Endodermal cell (in vitro differentiated cells): ENCODE results near the gene FAM177A1. TPM values are rescaled to one million over a fixed set of nuclear protein-coding genes. Genes with fewer than 3 reads are reported as not detected.

Experiments
- DNase-seq: peaks from one replicate; pipeline ENCODE4 v3.0.0-alpha.2; 2017
- H3K27ac ChIP-seq: 2 replicates; pipeline ENCODE4 v1.5.1; 2013; ENCODE audit warnings: mild to moderate bottlenecking, low read depth, low read length, moderate library complexity
- H3K27me3 ChIP-seq: 2 replicates; pipeline ENCODE4 v1.6.1; 2013; ENCODE audit warnings: mild to moderate bottlenecking, low read length, moderate library complexity; ENCODE audit not compliant: insufficient read depth, control insufficient read depth, poor library complexity, severe bottlenecking
- H3K36me3 ChIP-seq: 2 replicates; pipeline ENCODE4 v1.7.0; 2013; ENCODE audit warnings: mild to moderate bottlenecking, low read length, moderate library complexity; ENCODE audit not compliant: control insufficient read depth, insufficient read depth
- H3K4me1 ChIP-seq: one replicate; pipeline ENCODE4 v1.7.0; 2013; ENCODE audit warnings: low read length; ENCODE audit not compliant: control insufficient read depth, insufficient read depth
- H3K4me3 ChIP-seq: 2 replicates; pipeline ENCODE4 v1.5.1; 2013; ENCODE audit warnings: mild to moderate bottlenecking, low read length, moderate library complexity
- H3K9ac ChIP-seq: 2 replicates; pipeline ENCODE4 v1.6.1; 2013; ENCODE audit warnings: mild to moderate bottlenecking, low read length, moderate library complexity; ENCODE audit not compliant: poor library complexity, severe bottlenecking; ENCODE audit errors: extremely low read depth
- H3K9me3 ChIP-seq: 2 replicates; pipeline ENCODE4 v1.6.1; 2013; ENCODE audit warnings: mild to moderate bottlenecking, low read length, moderate library complexity; ENCODE audit not compliant: control insufficient read depth
- H3K27ac Mint-ChIP-seq: 2 replicates; pipeline ENCODE4 v1.8.0; 2020; ENCODE audit warnings: mixed read lengths
- H3K27me3 Mint-ChIP-seq: 2 replicates; pipeline ENCODE4 v1.8.0; 2021; ENCODE audit warnings: mild to moderate bottlenecking, mixed read lengths; ENCODE audit not compliant: insufficient read depth
- H3K36me3 Mint-ChIP-seq: 2 replicates; pipeline ENCODE4 v1.8.0; 2020; ENCODE audit warnings: low read depth, mixed read lengths
- H3K4me1 Mint-ChIP-seq: 2 replicates; pipeline ENCODE4 v1.8.0; 2020; ENCODE audit warnings: mixed read lengths
- H3K4me3 Mint-ChIP-seq: 2 replicates; pipeline ENCODE4 v1.8.0; 2020; ENCODE audit warnings: mild to moderate bottlenecking, moderate library complexity, mixed read lengths
- H3K9me3 Mint-ChIP-seq: 2 replicates; pipeline ENCODE4 v1.8.0; 2020; ENCODE audit warnings: mild to moderate bottlenecking, mixed read lengths
- WGBS, 2 experiments: methylation state at CpG; one replicate each; pipeline versions ENCODE4 v1.1.5 to v1.1.7; 2013; ENCODE audit warnings: missing lambda C conversion rate in 2 of 2, mixed read lengths in 1 of 2; ENCODE audit not compliant: insufficient coverage in 1 of 2, insufficient read length in 1 of 2; 5-methylcytosine and 5-hydroxymethylcytosine counted together
- total RNA-seq, 2 donors: library from RNA; stranded (reverse); fragmentation: NEBNext Ultra II Directional in 1 of 2; extraction: Animal tissue kit (Norgen Biotek cat#: 25700) in 1 of 2; gene quantifications; 2 replicates in 1 of 2; 3 replicates in 1 of 2; pipeline ENCODE4 v1.2.1, GENCODE V29; 2021
- TF ChIP-seq, protein P1 (sequence below): fragments of 200-600 bp; sonication (generic); conservative IDR thresholded peaks from 2 replicates; pipeline ENCODE4 v1.5.0; 2021; ENCODE audit warnings: antibody characterized with exemption, mild to moderate bottlenecking

Gene FAM177A1
- total RNA-seq, 2 donors from 2014 or later: 74.8 to 92.3 TPM

DNA sequence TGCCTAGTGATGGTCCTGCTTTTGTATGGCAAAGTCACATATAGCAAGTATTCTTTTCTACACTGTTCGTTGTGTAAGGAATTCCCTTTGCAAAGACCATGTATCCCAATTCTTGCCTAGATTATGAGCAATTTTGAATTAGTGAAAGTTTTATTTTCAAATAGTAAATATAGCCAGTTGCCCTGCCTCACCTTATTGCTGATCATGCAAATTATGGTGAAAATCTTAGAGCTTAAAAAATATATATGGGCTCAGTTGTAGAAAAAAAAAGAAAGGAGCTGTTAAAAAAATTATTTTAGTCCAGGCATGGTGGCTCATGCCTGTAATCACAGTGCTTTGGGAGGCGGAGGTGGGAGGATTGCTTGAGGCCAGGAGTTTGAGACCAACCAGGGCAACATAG is 44.5 kb upstream of the FAM177A1 start:
- no peak overlapping the region for H3K4me3 Mint-ChIP-seq
- TF ChIP-seq, protein P1, sequence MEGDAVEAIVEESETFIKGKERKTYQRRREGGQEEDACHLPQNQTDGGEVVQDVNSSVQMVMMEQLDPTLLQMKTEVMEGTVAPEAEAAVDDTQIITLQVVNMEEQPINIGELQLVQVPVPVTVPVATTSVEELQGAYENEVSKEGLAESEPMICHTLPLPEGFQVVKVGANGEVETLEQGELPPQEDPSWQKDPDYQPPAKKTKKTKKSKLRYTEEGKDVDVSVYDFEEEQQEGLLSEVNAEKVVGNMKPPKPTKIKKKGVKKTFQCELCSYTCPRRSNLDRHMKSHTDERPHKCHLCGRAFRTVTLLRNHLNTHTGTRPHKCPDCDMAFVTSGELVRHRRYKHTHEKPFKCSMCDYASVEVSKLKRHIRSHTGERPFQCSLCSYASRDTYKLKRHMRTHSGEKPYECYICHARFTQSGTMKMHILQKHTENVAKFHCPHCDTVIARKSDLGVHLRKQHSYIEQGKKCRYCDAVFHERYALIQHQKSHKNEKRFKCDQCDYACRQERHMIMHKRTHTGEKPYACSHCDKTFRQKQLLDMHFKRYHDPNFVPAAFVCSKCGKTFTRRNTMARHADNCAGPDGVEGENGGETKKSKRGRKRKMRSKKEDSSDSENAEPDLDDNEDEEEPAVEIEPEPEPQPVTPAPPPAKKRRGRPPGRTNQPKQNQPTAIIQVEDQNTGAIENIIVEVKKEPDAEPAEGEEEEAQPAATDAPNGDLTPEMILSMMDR: no peak
- no peak for DNase-seq
- no peaks in the 10 kb centered on the region for H3K9me3 Mint-ChIP-seq
- H3K4me1 ChIP-seq: no peaks in the 10 kb centered on the region
- peaks cover 59% of the 10 kb centered on the region for H3K36me3 ChIP-seq
- no peak overlapping the region for H3K9ac ChIP-seq
- peaks cover 3% of the 10 kb centered on the region for H3K4me1 Mint-ChIP-seq
- 98 to 100% methylated on average over 1 to 2 of the region's 2 CpGs for WGBS, 2 experiments
- H3K4me3 ChIP-seq: no peak overlapping the region
- no peaks in the 10 kb centered on the region for H3K9me3 ChIP-seq
- peaks cover 38% of the 10 kb centered on the region for H3K36me3 Mint-ChIP-seq
- no peaks in the 10 kb centered on the region for H3K27me3 ChIP-seq
- H3K27ac ChIP-seq: no peak overlapping the region
- no peak overlapping the region for H3K27ac Mint-ChIP-seq
- no peaks in the 10 kb centered on the region for H3K27me3 Mint-ChIP-seq

DNA sequence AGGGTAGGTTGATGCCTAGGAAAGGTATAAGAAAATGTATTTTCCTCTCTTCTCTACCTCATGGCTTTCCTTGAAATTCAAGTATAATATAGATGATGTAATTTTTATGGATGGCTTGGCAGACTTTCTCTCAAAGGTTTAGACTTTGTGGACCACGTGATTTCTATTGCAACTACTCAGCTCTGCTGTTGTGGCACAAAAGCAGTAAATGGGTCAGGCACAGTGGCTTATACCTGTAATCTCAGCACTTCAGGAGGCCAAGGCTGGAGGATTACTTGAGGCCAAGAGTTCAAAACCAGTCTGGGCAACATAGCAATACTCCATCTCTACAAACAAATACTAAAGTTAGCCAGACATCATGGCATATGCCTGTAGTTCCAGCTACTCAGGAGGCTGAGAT is 41.2 kb upstream of the FAM177A1 start:
- Mint-ChIP-seq H3K4me3 (no peak overlapping the region), H3K27me3 (no peaks in the 10 kb centered on the region), H3K4me1 (no peaks in the 10 kb centered on the region), H3K27ac (no peak overlapping the region), H3K36me3 (peaks cover 46% of the 10 kb centered on the region), H3K9me3 (no peaks in the 10 kb centered on the region)
- Histone ChIP-seq H3K27ac (no peak overlapping the region), H3K36me3 (peaks cover 56% of the 10 kb centered on the region), H3K9me3 (no peaks in the 10 kb centered on the region), H3K4me3 (no peak overlapping the region), H3K4me1 (no peaks in the 10 kb centered on the region), H3K9ac (no peak overlapping the region), H3K27me3 (no peaks in the 10 kb centered on the region)
- DNase-seq: no peak
- TF ChIP-seq, protein P1: no peak
- WGBS, 2 experiments: 95 to 100% methylated on average over 1 of the region's 1 CpG

DNA sequence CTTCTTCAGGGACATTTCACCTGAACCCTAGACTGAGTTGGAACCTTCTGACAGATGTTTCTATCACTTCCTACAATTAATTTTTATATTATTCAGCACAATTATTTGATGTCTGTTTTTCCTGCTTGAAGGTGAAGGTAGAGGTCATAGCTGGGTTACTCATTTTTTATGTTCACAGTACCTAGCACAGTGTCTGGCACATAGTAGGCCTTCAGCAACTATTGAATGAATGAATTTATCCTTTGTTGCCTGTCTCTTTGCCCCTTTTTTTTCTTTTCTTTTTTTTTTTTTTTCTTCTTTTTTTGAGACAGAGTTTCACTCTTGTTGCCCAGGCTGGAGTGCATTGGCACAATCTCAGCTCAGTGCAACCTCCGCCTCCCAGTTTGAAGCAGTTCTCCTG is 29.5 kb upstream of the FAM177A1 start:
- H3K9ac ChIP-seq: no peak overlapping the region
- no peaks in the 10 kb centered on the region for H3K9me3 ChIP-seq
- Mint-ChIP-seq H3K4me1 (no peaks in the 10 kb centered on the region), H3K27me3 (no peaks in the 10 kb centered on the region), H3K4me3 (no peak overlapping the region), H3K9me3 (no peaks in the 10 kb centered on the region), H3K36me3 (peaks cover 56% of the 10 kb centered on the region), H3K27ac (no peak overlapping the region)
- no peak overlapping the region for H3K4me3 ChIP-seq
- TF ChIP-seq, protein P1: no peak
- 100% methylated on average over 1 of the region's 1 CpG for WGBS, 2 experiments
- H3K36me3 ChIP-seq: peaks cover 88% of the 10 kb centered on the region
- no peaks in the 10 kb centered on the region for H3K4me1 ChIP-seq
- H3K27ac ChIP-seq: no peak overlapping the region
- no peaks in the 10 kb centered on the region for H3K27me3 ChIP-seq
- no peak for DNase-seq
